ENCODE data around the gene OR10H4.

- TF ChIP-seq CTCF (IDR thresholded peaks at IDR 0.05) (no peak), POLR2A (IDR thresholded peaks at IDR 0.05) (no peak), EP300 (IDR thresholded peaks at IDR 0.05) (no peak)
Measured at GRCh38 chr19:15902254-15902653, 46.6 kb upstream of the OR10H4 start.

All from ovary (tissue), 3 donors.